Right cardiac atrium (tissue), 5 donors: ENCODE measurements around the gene AP5B1. TPM values are rescaled to one million over a fixed set of nuclear protein-coding genes. Genes with fewer than 3 reads are reported as not detected.
"Not testable (repeated sequence)": the region's sequence is repeated elsewhere in the genome, so short reads cannot be mapped to it uniquely, and the experiment has no call there.

Experiments
- ATAC-seq, 2 donors: fragments of 200-7000 bp; cut with Tn5 transposase; one replicate each; pipeline versions ENCODE4 v1.8.0 to v1.9.1; 2020; ENCODE audit warnings: moderate library complexity in 2 of 2, mild to moderate bottlenecking in 1 of 2
- DNase-seq, 3 donors: peaks; one replicate each; pipeline ENCODE4 v3.0.0-alpha.2; 2020
- H3K27ac ChIP-seq: one replicate; pipeline ENCODE4 v1.5.1; 2013; ENCODE audit warnings: mild to moderate bottlenecking, low read length, control low read depth, moderate library complexity
- H3K27me3 ChIP-seq: one replicate; pipeline ENCODE4 v1.6.1; 2013; ENCODE audit not compliant: control insufficient read depth, insufficient read depth
- H3K4me1 ChIP-seq: one replicate; pipeline ENCODE4 v1.6.1; 2013; ENCODE audit warnings: low read length; ENCODE audit not compliant: control insufficient read depth, insufficient read depth
- H3K4me3 ChIP-seq: one replicate; pipeline ENCODE4 v1.5.1; 2013; ENCODE audit warnings: low read length, control low read depth
- H3K9me3 ChIP-seq: one replicate; pipeline ENCODE4 v1.6.1; 2013; ENCODE audit warnings: low read length; ENCODE audit not compliant: control insufficient read depth
- WGBS: extraction: QIAGEN DNeasy Blood & Tissue Kit; methylation state at CpG from one replicate; pipeline ENCODE4 v1.1.7; 2013; 5-methylcytosine and 5-hydroxymethylcytosine counted together
- intact Hi-C, 4 donors: fragments of 100-400 bp; cut with DNase I; formaldehyde crosslinking; loops; one replicate each; pipeline versions ENCODE4 v1.11.0 to v1.14.0; 2022 to 2023
- polyA plus RNA-seq: library from polyadenylated mRNA; stranded (reverse); fragments of 200-250 nt; gene quantifications from one replicate; pipeline ENCODE4 v1.2.3, GENCODE V29; 2013
- total RNA-seq, 4 donors: library from RNA; stranded (reverse); fragmentation: NEBNext Ultra II Directional; extraction: Animal tissue kit (Norgen Biotek cat#: 25700); gene quantifications; one replicate each; pipeline ENCODE4 v1.2.1, GENCODE V29; 2021
- donor health status: healthy with polysubstance abuse.
- donor health status: DM: no; HTN: yes; CAD: no.
- donor health status: DM: no; HTN: no; CAD: no.
- donor health status: DM: no; HTN: yes; CAD: no; lungs with severe emphysema.
- donor health status: DM: yes; HTN: yes; CAD: no.

The AP5B1 gene
- total and polyA plus RNA-seq, 5 donors = 6.6 to 14.1 (median 9.0) TPM

- WGBS = 91% methylated on average over 17 of the region's 17 CpGs
- H3K9me3 ChIP-seq = no peaks in the 10 kb centered on the region
- peak in 1 of 2 donors; percentile 33 for ATAC-seq
- no peak overlapping the region for H3K4me3 ChIP-seq
- no peaks in the 10 kb centered on the region for H3K27me3 ChIP-seq
- intact Hi-C loops = no loop called here
- DNase-seq = no peak
- no peaks in the 10 kb centered on the region for H3K4me1 ChIP-seq
- H3K27ac ChIP-seq = no peak overlapping the region
These were observed 35.7 kb downstream of the AP5B1 start for GRCh38 chr11:65745049-65745448.

- no peak for ATAC-seq
- Histone ChIP-seq H3K4me1 (no peaks in the 10 kb centered on the region), H3K27ac (no peak overlapping the region), H3K4me3 (no peak overlapping the region), H3K9me3 (no peaks in the 10 kb centered on the region), H3K27me3 (no peaks in the 10 kb centered on the region)
- intact Hi-C loops = no loop called here
- no peak for DNase-seq
- WGBS = 79% methylated on average over 8 of the region's 8 CpGs
These were observed 36.1 kb downstream of the AP5B1 start for GRCh38 chr11:65744699-65745042.

GRCh38 chr11:65744026-65744698 lies 36.6 kb downstream of the AP5B1 start:
- intact Hi-C loops = no loop called here
- DNase-seq (peak in 1 of 3 donors; percentile 17), ATAC-seq (peak; percentile 51 to 57)
- Histone ChIP-seq H3K4me3 (no peak overlapping the region), H3K27ac (no peak overlapping the region), H3K9me3 (no peaks in the 10 kb centered on the region), H3K4me1 (no peaks in the 10 kb centered on the region), H3K27me3 (no peaks in the 10 kb centered on the region)
- 73% methylated on average over 18 of the region's 18 CpGs for WGBS

GRCh38 chr11:65743681-65744025 lies 37.1 kb downstream of the AP5B1 start:
- 72% methylated on average over 10 of the region's 10 CpGs for WGBS
- intact Hi-C loops = no loop called here
- no peak overlapping the region for H3K4me3 ChIP-seq

GRCh38 chr11:65742353-65742752 lies 38.4 kb downstream of the AP5B1 start:
- 89% methylated on average over 1 of the region's 1 CpG for WGBS
- intact Hi-C loops = no loop called here
- no peak for ATAC-seq
- H3K4me3 ChIP-seq = no peak overlapping the region
- DNase-seq = no peak
- H3K9me3 ChIP-seq = no peaks in the 10 kb centered on the region
- H3K27ac ChIP-seq = no peak overlapping the region
- H3K27me3 ChIP-seq = no peaks in the 10 kb centered on the region
- no peaks in the 10 kb centered on the region for H3K4me1 ChIP-seq

More at GRCh38 chr11:65743681-65744025, 37.1 kb downstream of the AP5B1 start:
- no peaks in the 10 kb centered on the region for H3K4me1 ChIP-seq
- H3K27me3 ChIP-seq = no peaks in the 10 kb centered on the region
- no peaks in the 10 kb centered on the region for H3K9me3 ChIP-seq
- ATAC-seq = no peak
- no peak overlapping the region for H3K27ac ChIP-seq
- no peak for DNase-seq

- Histone ChIP-seq H3K4me3 (no peak overlapping the region), H3K4me1 (no peaks in the 10 kb centered on the region)
- intact Hi-C loops = no loop called here
These were observed 39.6 kb downstream of the AP5B1 start for GRCh38 chr11:65741185-65741584.

GRCh38 chr11:65739022-65739421 lies 41.8 kb downstream of the AP5B1 start:
- Histone ChIP-seq H3K27me3 (no peaks in the 10 kb centered on the region), H3K4me1 (no peaks in the 10 kb centered on the region), H3K4me3 (no peak overlapping the region), H3K9me3 (no peaks in the 10 kb centered on the region), H3K27ac (no peak overlapping the region)
- intact Hi-C loops = no loop called here
- 92% methylated on average over 2 of the region's 2 CpGs for WGBS
- DNase-seq = no peak
- ATAC-seq = no peak

More at GRCh38 chr11:65741185-65741584, 39.6 kb downstream of the AP5B1 start:
- Histone ChIP-seq H3K27ac (no peak overlapping the region), H3K9me3 (no peaks in the 10 kb centered on the region), H3K27me3 (no peaks in the 10 kb centered on the region)
- 77% methylated on average over 8 of the region's 8 CpGs for WGBS
- ATAC-seq (no peak), DNase-seq (no peak)

- H3K9me3 ChIP-seq = no peaks in the 10 kb centered on the region
- no peak overlapping the region for H3K27ac ChIP-seq
- H3K27me3 ChIP-seq = no peaks in the 10 kb centered on the region
- ATAC-seq (no peak), DNase-seq (no peak)
- intact Hi-C loops = no loop called here
- no peak overlapping the region for H3K4me3 ChIP-seq
- H3K4me1 ChIP-seq = no peaks in the 10 kb centered on the region
These were observed 44.0 kb downstream of the AP5B1 start for GRCh38 chr11:65736810-65737209.

- H3K27ac ChIP-seq, H3K4me3 ChIP-seq, H3K9me3 ChIP-seq, H3K4me1 ChIP-seq, ATAC-seq, H3K27me3 ChIP-seq, DNase-seq, intact Hi-C loops: not testable (repeated sequence)
- WGBS = 74% methylated on average over 4 of the region's 4 CpGs
These were observed 45.7 kb downstream of the AP5B1 start for GRCh38 chr11:65735111-65735510.

GRCh38 chr11:65730461-65730860 lies 50.3 kb downstream of the AP5B1 start:
- intact Hi-C loops = no loop called here
- Histone ChIP-seq H3K27me3 (no peaks in the 10 kb centered on the region), H3K9me3 (no peaks in the 10 kb centered on the region), H3K4me1 (no peaks in the 10 kb centered on the region), H3K4me3 (no peak overlapping the region), H3K27ac (no peak overlapping the region)
- DNase-seq (no peak), ATAC-seq (no peak)
- WGBS = 52% methylated on average over 5 of the region's 5 CpGs

- Histone ChIP-seq H3K9me3 (no peaks in the 10 kb centered on the region), H3K27me3 (no peaks in the 10 kb centered on the region), H3K4me1 (no peaks in the 10 kb centered on the region), H3K27ac (no peak overlapping the region), H3K4me3 (no peak overlapping the region)
- ATAC-seq = no peak
- 85% methylated on average over 15 of the region's 15 CpGs for WGBS
- no peak for DNase-seq
- intact Hi-C loops = no loop called here
These were observed 52.9 kb downstream of the AP5B1 start for GRCh38 chr11:65727865-65728264.

- no peaks in the 10 kb centered on the region for H3K4me1 ChIP-seq
- H3K4me3 ChIP-seq = no peak overlapping the region
- ATAC-seq = no peak
- DNase-seq = no peak
- no peaks in the 10 kb centered on the region for H3K27me3 ChIP-seq
- 75% methylated on average over 6 of the region's 6 CpGs for WGBS
- H3K9me3 ChIP-seq = no peaks in the 10 kb centered on the region
- intact Hi-C loops = no loop called here
- no peak overlapping the region for H3K27ac ChIP-seq
These were observed 54.1 kb downstream of the AP5B1 start for GRCh38 chr11:65726660-65727059.
